Measurements from ENCODE around the gene DARS1.

DNA sequence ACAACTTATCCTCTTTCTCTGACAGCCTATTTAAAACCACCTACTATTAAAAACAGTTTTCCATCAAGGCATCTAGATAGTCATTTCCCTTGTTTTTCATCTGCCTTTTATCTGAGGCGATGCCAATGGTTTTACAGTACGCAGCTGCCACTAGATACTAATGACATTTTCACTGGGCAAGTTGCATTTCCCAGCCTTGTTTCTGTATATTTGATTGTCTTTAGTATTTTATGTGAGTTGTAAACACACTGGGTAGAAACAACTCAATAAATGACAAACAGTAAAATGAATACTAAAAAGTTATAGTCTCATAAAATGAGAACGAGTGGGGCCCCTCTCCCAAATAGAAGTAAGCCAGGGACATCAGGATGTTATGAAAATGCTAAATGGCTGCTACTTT, 8.9 kb upstream of the DARS1 start:
- TF ChIP-seq, protein P1, sequence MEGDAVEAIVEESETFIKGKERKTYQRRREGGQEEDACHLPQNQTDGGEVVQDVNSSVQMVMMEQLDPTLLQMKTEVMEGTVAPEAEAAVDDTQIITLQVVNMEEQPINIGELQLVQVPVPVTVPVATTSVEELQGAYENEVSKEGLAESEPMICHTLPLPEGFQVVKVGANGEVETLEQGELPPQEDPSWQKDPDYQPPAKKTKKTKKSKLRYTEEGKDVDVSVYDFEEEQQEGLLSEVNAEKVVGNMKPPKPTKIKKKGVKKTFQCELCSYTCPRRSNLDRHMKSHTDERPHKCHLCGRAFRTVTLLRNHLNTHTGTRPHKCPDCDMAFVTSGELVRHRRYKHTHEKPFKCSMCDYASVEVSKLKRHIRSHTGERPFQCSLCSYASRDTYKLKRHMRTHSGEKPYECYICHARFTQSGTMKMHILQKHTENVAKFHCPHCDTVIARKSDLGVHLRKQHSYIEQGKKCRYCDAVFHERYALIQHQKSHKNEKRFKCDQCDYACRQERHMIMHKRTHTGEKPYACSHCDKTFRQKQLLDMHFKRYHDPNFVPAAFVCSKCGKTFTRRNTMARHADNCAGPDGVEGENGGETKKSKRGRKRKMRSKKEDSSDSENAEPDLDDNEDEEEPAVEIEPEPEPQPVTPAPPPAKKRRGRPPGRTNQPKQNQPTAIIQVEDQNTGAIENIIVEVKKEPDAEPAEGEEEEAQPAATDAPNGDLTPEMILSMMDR (optimal IDR thresholded peaks at IDR 0.05 in 1 of 3, IDR thresholded peaks at IDR 0.05 in 1 of 3, conservative IDR thresholded peaks at IDR 0.05 in 1 of 3; ENCODE audit: extremely low read depth in 1 of 3, insufficient read depth in 2 of 3, low read length in 3 of 3), result no peak
- TF ChIP-seq EZH2 (IDR thresholded peaks at IDR 0.05; ENCODE audit: low read length), result no peak

Measured in keratinocyte (primary cell).